GM12878 (cell line): ENCODE results near the gene MAML3. TPM values are rescaled to one million over a fixed set of nuclear protein-coding genes. Genes with fewer than 3 reads are reported as not detected.

Experiments used
- ATAC-seq: fragments of 200-7000 bp; cut with Tn5 transposase; 3 replicates; pipeline ENCODE4 v1.9.1; 2020; ENCODE audit warnings: mild to moderate bottlenecking, moderate library complexity
- BruUV-seq: library from RNA; stranded (reverse); fragments of 400-500 nt; replicated peaks from 2 replicates; lab custom pipeline; 2021; lab: Mats Ljungman, UMichigan
- CTCF ChIA-PET: fragments of 300-600 bp; sonication (Branson Sonifier 250); formaldehyde crosslinking; extraction: SDS; loops from one replicate; lab custom pipeline; 2021; ENCODE audit warnings: inconsistent platforms; lab: Yijun Ruan, JAX
- POLR2A ChIA-PET: fragments of 350-600 bp; formaldehyde crosslinking; extraction: SDS; loops from one replicate; lab custom pipeline; 2021; ENCODE audit warnings: inconsistent platforms; lab: Charles Lee
- RAD21 ChIA-PET: fragments of 300-600 bp; sonication (Branson Sonifier 250); formaldehyde crosslinking; loops from one replicate; lab custom pipeline; 2023; ENCODE audit warnings: antibody characterized with exemption; ENCODE audit not compliant: unreplicated experiment; lab: Charles Lee
- SMC1A ChIA-PET: fragments of 300-600 bp; sonication (Branson Sonifier 250); formaldehyde crosslinking; loops from one replicate; lab custom pipeline; 2023; ENCODE audit not compliant: unreplicated experiment, uncharacterized antibody; lab: Charles Lee
- DNase-seq: peaks from one replicate; pipeline ENCODE4 v3.0.0-alpha.2; 2011; ENCODE audit warnings: low read depth, low spot score
- FAIRE-seq: peaks from 3 replicates; lab custom pipeline; 2011; peaks lifted over from hg19 to GRCh38; lab: Jason Lieb, UNC
- H2AFZ ChIP-seq: 2 replicates; pipeline ENCODE4 v1.6.0; 2011; ENCODE audit warnings: low read depth, low read length, control low read depth; ENCODE audit not compliant: control insufficient read depth
- H3K27ac ChIP-seq: 2 replicates; pipeline ENCODE4 v1.5.1; 2011; ENCODE audit warnings: control low read depth; ENCODE audit not compliant: control insufficient read depth, insufficient read depth
- H3K27me3 ChIP-seq, 2 experiments: replicated peaks in 1 of 2; 2 replicates each; pipeline versions ENCODE4 v1.6.0 to v1.6.1; 2011; ENCODE audit warnings: low read length in 1 of 2; ENCODE audit not compliant: control insufficient read depth in 2 of 2, insufficient read depth in 2 of 2
- H3K36me3 ChIP-seq, 2 experiments: 2 replicates each; pipeline ENCODE4 v1.5.1; 2011; ENCODE audit warnings: low read length in 1 of 2; ENCODE audit not compliant: control insufficient read depth in 2 of 2, insufficient read depth in 2 of 2
- H3K4me1 ChIP-seq: 2 replicates; pipeline ENCODE4 v1.6.1; 2011; ENCODE audit warnings: mild to moderate bottlenecking, low read length, moderate library complexity, mixed read lengths; ENCODE audit not compliant: control insufficient read depth, insufficient read depth
- H3K4me2 ChIP-seq: 2 replicates; pipeline ENCODE4 v1.6.0; 2011; ENCODE audit warnings: control low read depth; ENCODE audit not compliant: control insufficient read depth, insufficient read depth
- H3K4me3 ChIP-seq: fragments of 200-600 bp; sonication (generic); 2 replicates; pipeline ENCODE4 v1.5.1; 2016
- H3K79me2 ChIP-seq: 2 replicates; pipeline ENCODE4 v1.6.0; 2011; ENCODE audit warnings: low read length; ENCODE audit not compliant: control insufficient read depth, insufficient read depth
- H3K9ac ChIP-seq: 2 replicates; pipeline ENCODE4 v1.8.0; 2011; ENCODE audit warnings: low read length, control low read depth, mixed read lengths; ENCODE audit not compliant: control insufficient read depth, insufficient read depth
- H3K9me3 ChIP-seq: replicated peaks from 3 replicates; pipeline ENCODE4 v1.5.1; 2011; ENCODE audit warnings: mild to moderate bottlenecking, low read length; ENCODE audit not compliant: control insufficient read depth, insufficient read depth
- H4K20me1 ChIP-seq: 2 replicates; pipeline ENCODE4 v1.6.0; 2011; ENCODE audit not compliant: control insufficient read depth, insufficient read depth
- CBFB ChIP-seq: IDR thresholded peaks from 2 replicates; pipeline ENCODE4 v1.6.1; 2016; ENCODE audit warnings: antibody characterized with exemption, low read depth
- CUX1 ChIP-seq: IDR thresholded peaks from 2 replicates; pipeline ENCODE4 v1.6.1; 2012; ENCODE audit warnings: improper control_type of control experiment, low read depth, low read length; ENCODE audit not compliant: insufficient replicate concordance
- DPF2 ChIP-seq: fragments of 450-650 bp; IDR thresholded peaks from 2 replicates; pipeline ENCODE4 v1.6.1; 2017; ENCODE audit warnings: mild to moderate bottlenecking
- E4F1 ChIP-seq: fragments of 450-650 bp; IDR thresholded peaks from 2 replicates; pipeline ENCODE4 v1.6.1; 2018; ENCODE audit warnings: borderline replicate concordance, mild to moderate bottlenecking; ENCODE audit not compliant: partially characterized antibody
- EED ChIP-seq: sonication (generic); IDR thresholded peaks from 2 replicates; pipeline ENCODE4 v1.6.1; 2016; ENCODE audit warnings: antibody characterized with exemption, low read depth
- ESRRA ChIP-seq: IDR thresholded peaks from 2 replicates; pipeline ENCODE4 v1.6.1; 2012; ENCODE audit warnings: mild to moderate bottlenecking, low read length, improper control_type of control experiment
- HCFC1 ChIP-seq: fragments of 150-350 bp; IDR thresholded peaks from 2 replicates; pipeline ENCODE4 v1.6.1; 2014; ENCODE audit warnings: low read length
- IRF4 ChIP-seq: IDR thresholded peaks from 2 replicates; pipeline ENCODE4 v1.6.1; 2011; ENCODE audit warnings: low read depth, low read length
- KDM1A ChIP-seq: fragments of 200-600 bp; sonication (generic); IDR thresholded peaks from 2 replicates; pipeline ENCODE4 v1.6.1; 2016; ENCODE audit warnings: borderline replicate concordance
- NFIC ChIP-seq: IDR thresholded peaks from 2 replicates; pipeline ENCODE4 v1.6.1; 2012; ENCODE audit warnings: low read depth, mild to moderate bottlenecking, inconsistent platforms, low read length, moderate library complexity
- PAX5 ChIP-seq: IDR thresholded peaks from 2 replicates; pipeline ENCODE4 v1.6.1; 2011; ENCODE audit warnings: low read depth, low read length, borderline replicate concordance
- RAD51 ChIP-seq: fragments of 450-650 bp; IDR thresholded peaks from 2 replicates; pipeline ENCODE4 v1.6.1; 2016; ENCODE audit warnings: moderate library complexity, mild to moderate bottlenecking, inconsistent platforms
- SIX5 ChIP-seq: IDR thresholded peaks from 2 replicates; pipeline ENCODE4 v1.6.1; 2011; ENCODE audit warnings: mild to moderate bottlenecking, low read depth, low read length, moderate library complexity; ENCODE audit not compliant: severe bottlenecking
- ZNF622 ChIP-seq: fragments of 450-650 bp; IDR thresholded peaks from 2 replicates; pipeline ENCODE4 v1.6.1; 2017; ENCODE audit warnings: mild to moderate bottlenecking, inconsistent platforms
- ZSCAN29 ChIP-seq: fragments of 450-650 bp; IDR thresholded peaks from 2 replicates; pipeline ENCODE4 v1.6.1; 2017; ENCODE audit warnings: mild to moderate bottlenecking, moderate library complexity
- WGBS: methylation state at CpG from one replicate; pipeline ENCODE4 v1.1.6; 2016; ENCODE audit warnings: low lambda C conversion rate; ENCODE audit not compliant: insufficient replicate concordance, insufficient coverage; ENCODE audit errors: missing lambda C conversion rate; 5-methylcytosine and 5-hydroxymethylcytosine counted together
- in situ Hi-C: fragments of 300-500 bp; cut with MboI; formaldehyde crosslinking; loops from 9 replicates; pipeline ENCODE4 v1.14.3; 2018; ENCODE audit warnings: mixed read lengths
- intact Hi-C: fragments of 100-400 bp; cut with micrococcal nuclease; formaldehyde crosslinking; loops from one replicate; pipeline ENCODE4 v1.14.2; 2022; ENCODE audit not compliant: unreplicated experiment
- polyA plus RNA-seq, 11 experiments: library from polyadenylated mRNA; depleted of rRNA in 4 of 11; unstranded in 6 of 11; stranded (reverse) in 5 of 11; fragments of >200 nt; fragmentation: Nextera tagmentation in 4 of 11; fragmentation: Illumina TruSeq in 1 of 11; extraction: Ambion mirVana in 4 of 11; extraction: Trizol in 1 of 11; gene quantifications; 1 replicate in 1 of 11; 2 replicates in 10 of 11; pipeline versions ENCODE4 v1.2.1 to v1.2.3, GENCODE V29; 2011 to 2016; ENCODE audit warnings: inconsistent platforms in 2 of 11, missing spikeins in 2 of 11, low read depth in 1 of 11
- total RNA-seq, 4 experiments: library from RNA; depleted of rRNA in 3 of 4; stranded (reverse); fragments of >200 nt in 3 of 4; fragmentation: Illumina TruSeq in 1 of 4; extraction: Trizol in 1 of 4; gene quantifications; 2 replicates each; pipeline versions ENCODE4 v1.2.1 to v1.2.3, GENCODE V29; 2013 to 2021

Gene MAML3
- total and polyA plus RNA-seq, 10 of the 15 experiments (the other 5 are each of a cell fraction or from before 2014, with no cell fraction given) = under 0.01 to 0.53 (median 0.06) TPM; not detected in 2

DNA sequence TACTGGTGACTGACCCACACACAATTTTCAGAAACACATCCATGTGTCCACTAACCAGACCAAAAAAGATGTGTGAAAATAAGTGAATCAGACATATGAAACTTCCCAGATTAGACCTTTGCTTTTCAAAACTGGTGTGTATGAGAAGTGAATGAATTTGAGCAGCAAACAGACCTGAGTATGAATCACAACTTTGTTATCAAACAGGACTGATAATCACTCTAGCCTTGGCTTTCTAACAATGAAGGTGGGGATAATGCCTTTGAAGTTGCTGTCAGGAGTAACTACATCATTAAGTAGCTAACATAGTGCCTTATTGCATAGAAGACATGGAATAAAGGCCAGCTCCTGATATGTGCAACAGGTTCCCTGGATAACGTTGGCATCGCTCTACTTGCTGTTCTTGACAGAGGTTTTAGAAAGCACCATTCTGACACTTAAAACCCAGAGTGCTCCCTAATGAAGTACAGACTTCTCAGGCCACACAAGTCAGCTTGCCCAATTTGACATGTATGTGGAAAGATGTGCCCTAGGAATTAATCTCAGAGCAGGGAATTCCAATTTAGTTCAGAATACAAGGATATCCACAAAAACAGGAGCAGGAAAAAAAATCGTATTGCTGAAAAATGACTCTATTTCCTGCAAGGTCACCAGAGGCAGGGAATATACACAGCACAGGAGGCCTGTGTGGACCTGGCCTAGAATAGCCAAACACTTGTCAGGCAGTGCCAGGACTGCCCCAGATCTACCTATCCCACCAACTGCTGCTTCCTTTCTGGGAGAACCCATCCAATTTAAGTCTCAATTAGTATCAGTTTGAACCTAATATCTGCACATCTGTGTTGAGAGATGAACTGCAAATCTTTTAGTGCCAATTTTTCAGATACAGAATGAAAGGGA, 87.7 kb downstream of the MAML3 start:
- no peaks in the 10 kb centered on the region; the same call in 1 of the 2 replicates for H4K20me1 ChIP-seq
- peaks cover 3 to 4% of the 10 kb centered on the region in 2 experiments; a peak in 2 of 4 replicates for H3K27me3 ChIP-seq
- H3K4me1 ChIP-seq = no peaks in the 10 kb centered on the region
- FAIRE-seq (no peak), ATAC-seq (no peak), DNase-seq (no peak)
- in situ Hi-C loops = no loop called here
- ChIA-PET POLR2A (no interaction called here), SMC1A (no interaction called here), CTCF (no interaction called here), RAD21 (no interaction called here)
- no peaks in the 10 kb centered on the region for H3K36me3 ChIP-seq
- WGBS = 27% methylated on average over 3 of the region's 3 CpGs
- no peak overlapping the region for H3K9ac ChIP-seq
- intact Hi-C loops = no loop called here
- no peak overlapping the region for H2AFZ ChIP-seq
- no peaks in the 10 kb centered on the region for H3K9me3 ChIP-seq
- H3K4me3 ChIP-seq = no peak overlapping the region
- no peaks in the 10 kb centered on the region for H3K79me2 ChIP-seq
- BruUV-seq = no TSS peak
- H3K27ac ChIP-seq = no peak overlapping the region
- no peak overlapping the region for H3K4me2 ChIP-seq
- TF ChIP-seq ZSCAN29 (no peak), NFIC (no peak), ESRRA (no peak), ZNF622 (no peak), IRF4 (no peak), HCFC1 (no peak), EED (no peak), DPF2 (no peak), CBFB (no peak), RAD51 (no peak), PAX5 (no peak), E4F1 (no peak), SIX5 (no peak), KDM1A (no peak), CUX1 (no peak)
